Fibroblast of villous mesenchyme (primary cell): Measurements from ENCODE around the gene ZNF800. TPM values are rescaled to one million over a fixed set of nuclear protein-coding genes. Genes with fewer than 3 reads are reported as not detected.
"Not testable (repeated sequence)": the region's sequence is repeated elsewhere in the genome, so short reads cannot be mapped to it uniquely, and the experiment has no call there.

Source experiments
- DNase-seq: peaks from one replicate; pipeline ENCODE4 v3.0.0-alpha.2; 2010; ENCODE audit warnings: low read depth
- H3K4me3 ChIP-seq: 2 replicates; pipeline ENCODE4 v1.5.1; 2011; ENCODE audit warnings: low read depth, mild to moderate bottlenecking, low read length
- CTCF ChIP-seq: IDR thresholded peaks from 2 replicates; pipeline ENCODE4 v1.5.1; 2012; ENCODE audit warnings: low read depth, mild to moderate bottlenecking, low read length; ENCODE audit not compliant: insufficient read depth
- total RNA-seq: library from RNA; depleted of rRNA; stranded (reverse); fragments of >200 nt; gene quantifications from 2 replicates; pipeline ENCODE4 v1.2.3, GENCODE V29; 2012

The ZNF800 gene
- total RNA-seq, 1 donor = 24.6 TPM

DNA sequence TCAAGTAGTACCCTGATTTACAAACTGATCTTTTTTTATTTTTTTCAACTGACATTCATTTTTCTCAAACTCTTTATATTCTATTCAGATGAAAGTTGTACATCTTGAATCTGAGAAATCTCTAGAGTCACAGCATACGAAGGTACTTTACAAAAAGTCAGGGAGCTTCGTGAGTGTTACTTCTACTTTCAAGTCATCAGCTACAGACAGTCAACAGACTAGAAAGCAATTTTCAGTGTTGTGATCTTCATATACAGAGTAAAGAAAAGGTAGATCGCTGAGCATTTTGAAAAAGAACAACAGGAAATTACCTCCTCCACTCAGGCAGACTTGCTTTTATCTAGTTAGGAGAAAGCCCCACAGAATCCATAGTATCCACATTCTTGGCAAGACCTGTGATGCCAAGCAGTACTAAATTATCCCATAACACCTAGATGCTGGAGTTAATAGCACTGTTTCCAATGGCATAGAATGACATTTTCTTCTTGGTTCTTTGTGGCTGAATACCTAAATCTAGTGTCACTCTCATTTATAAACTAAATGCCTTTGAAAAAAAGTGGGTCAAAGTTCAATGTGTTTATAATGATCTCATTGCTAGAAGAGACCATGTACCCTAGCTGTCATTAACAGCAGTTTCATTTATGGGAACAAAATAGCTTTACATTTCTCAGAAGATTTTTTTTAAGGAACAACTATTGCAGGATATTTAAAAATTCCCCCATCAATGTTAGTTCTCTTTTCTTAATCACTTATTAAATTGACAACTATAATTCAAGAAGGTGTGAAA lies 12.0 kb upstream of the ZNF800 start:
- DNase-seq = no peak
- no peak overlapping the region for H3K4me3 ChIP-seq
- no peak for TF ChIP-seq CTCF

GRCh38 chr7:127396184-127396583 lies 3.7 kb upstream of the ZNF800 start:
- peak; percentile 7 for DNase-seq
- no peak overlapping the region for H3K4me3 ChIP-seq
- TF ChIP-seq CTCF = no peak

DNA sequence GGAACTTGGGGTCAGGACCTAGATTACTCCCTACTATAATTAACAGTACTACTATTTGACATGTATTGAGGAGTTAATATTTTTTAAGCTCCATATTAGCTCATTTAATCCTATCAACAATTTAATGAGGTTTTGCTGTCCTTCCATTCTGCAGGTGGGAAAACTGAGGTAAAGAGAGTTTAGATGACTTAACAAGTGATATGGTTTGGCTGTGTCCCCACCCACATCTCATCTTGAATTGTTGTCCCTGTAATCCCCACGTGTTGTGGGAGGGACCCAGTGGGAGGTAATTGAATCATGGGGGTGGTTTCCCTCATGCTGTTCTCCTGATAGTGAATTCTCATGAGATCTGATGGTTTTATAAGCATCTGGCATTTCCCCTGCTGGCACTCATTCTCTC lies 2.6 kb upstream of the ZNF800 start:
- H3K4me3 ChIP-seq, DNase-seq: not testable (repeated sequence)

DNA sequence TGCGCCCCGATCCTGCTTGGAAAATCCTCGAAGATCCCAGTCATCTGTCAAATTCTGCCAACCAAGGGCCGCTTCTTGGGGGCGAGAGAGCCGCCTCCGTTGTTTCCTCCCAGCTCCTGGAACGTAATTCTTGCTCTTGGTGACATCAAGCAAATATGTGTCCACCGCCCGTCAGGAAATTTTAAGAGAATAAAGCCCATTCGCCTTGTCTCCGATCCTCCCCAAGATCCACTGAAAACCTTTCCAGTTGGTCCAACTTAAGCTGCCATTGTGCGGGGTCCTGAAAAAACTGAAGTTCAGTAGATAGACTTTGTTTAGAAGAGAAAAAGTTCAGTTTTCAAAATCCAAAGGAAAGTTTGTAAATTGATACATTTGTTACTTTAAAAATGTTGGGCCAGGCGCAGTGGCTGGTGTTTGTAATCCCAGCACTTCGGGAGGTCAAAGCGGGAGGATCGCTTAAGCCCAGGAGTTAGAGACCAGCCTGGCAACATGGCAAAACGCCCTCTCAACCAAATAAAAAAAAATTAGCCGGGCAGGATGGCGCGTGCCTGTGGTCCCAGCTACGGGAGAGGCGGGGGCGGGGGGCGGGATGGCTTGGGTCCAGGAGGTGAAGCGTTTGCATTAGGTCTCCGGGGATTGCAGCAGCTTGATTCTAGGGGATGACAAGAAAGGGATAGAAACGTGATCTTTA lies 1.0 kb upstream of the ZNF800 start:
- no peak for TF ChIP-seq CTCF
- no peak for DNase-seq
- H3K4me3 ChIP-seq = peak overlapping the region; percentile 95

DNA sequence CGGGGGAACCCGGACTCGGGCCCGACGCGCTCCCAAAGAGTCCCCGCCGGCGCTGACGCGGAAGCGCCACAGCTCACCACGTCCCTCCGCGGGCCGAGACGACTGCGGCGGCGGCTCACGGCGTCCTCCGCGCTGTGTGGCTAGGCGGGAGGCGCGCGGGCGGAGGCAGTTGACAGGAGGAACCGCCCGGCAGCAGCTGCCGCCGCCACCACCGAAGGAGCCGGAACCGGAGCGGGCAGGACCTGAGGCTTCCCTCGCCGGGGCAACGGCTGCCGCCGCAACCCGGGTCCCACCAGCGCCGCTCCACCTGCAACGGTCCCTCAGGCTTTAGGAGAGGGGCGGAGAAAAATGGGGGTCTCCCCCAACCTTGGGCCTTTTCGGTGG lies 334 bp downstream of the ZNF800 start:
- DNase-seq = peak; percentile 66
- H3K4me3 ChIP-seq = peak overlapping the region; percentile 95
- TF ChIP-seq CTCF = no peak

DNA sequence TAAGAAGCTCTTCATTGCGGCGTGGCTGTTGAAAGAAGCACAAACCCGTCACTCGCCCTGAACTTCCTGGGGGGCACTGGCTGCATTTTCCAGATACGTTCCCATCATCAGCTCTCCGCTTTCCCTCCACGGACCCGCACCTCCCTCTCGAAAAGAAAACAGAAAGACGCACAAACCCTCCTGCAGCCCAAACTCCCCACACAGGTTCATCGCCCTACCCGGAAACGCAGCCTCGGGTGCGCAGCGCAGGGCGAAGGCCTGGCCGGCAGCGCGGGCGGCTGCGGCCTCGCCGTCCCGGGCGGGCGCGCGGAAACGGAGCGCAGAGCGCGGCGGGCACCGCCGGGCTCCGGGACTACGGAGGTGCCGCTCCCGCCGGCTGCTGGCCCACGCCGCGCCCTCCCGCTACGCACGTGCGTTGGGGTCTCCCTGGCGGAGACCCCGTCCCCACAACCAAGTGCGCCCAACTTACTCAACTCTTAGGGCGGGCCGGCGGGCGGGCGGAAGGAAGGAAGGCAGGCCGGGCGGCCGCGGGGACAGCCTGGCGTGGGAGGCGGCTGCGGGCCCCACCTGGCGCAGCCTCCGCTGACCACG lies 822 bp downstream of the ZNF800 start:
- TF ChIP-seq CTCF = no peak
- peak; percentile 49 for DNase-seq
- peak overlapping the region; percentile 95 for H3K4me3 ChIP-seq

DNA sequence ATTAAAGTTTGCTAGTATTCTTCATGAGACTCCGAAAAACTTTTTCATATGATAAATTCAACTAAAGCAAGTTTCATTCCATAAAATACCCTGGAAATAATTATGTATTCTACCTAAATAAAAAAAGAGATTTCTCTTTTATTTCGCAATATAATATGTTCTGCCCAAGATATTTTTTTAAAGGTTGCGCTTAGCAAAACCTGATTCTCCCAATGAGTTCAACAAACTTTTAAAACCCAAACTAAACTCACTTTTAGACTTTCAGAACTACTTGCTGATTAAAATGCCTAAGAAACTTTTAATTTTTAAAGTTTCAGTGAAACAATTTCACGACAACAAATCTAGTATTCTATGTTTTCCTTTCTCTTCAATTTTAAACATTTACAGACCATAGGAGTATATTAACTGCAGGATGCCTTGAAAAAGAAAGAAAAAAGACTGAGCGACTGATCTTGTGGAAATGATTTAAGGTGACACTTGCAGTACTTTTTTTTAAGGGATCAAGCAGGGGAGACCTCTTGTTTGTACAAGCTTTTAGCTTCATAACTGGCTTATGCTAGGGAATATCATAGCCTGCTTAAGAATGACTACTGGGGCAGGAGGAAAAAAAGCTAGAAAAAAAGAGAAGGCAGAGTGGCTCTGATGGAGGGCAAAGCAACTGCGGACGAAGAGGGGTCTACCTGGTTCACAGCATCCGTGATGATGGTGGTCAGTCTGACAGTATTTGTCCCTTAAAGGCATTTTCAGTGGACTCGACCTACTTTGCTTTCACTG lies 1.5 kb downstream of the ZNF800 start:
- no peak for DNase-seq
- H3K4me3 ChIP-seq = peak overlapping the region; percentile 95
- TF ChIP-seq CTCF = no peak
